ENCODE measurements around the gene TCF12.

The TCF12 gene

GRCh38 chr15:57196865-57197264 lies 278.4 kb downstream of the TCF12 start:
- TF ChIP-seq CTCF (IDR thresholded peaks at IDR 0.05) = no peak

DNA sequence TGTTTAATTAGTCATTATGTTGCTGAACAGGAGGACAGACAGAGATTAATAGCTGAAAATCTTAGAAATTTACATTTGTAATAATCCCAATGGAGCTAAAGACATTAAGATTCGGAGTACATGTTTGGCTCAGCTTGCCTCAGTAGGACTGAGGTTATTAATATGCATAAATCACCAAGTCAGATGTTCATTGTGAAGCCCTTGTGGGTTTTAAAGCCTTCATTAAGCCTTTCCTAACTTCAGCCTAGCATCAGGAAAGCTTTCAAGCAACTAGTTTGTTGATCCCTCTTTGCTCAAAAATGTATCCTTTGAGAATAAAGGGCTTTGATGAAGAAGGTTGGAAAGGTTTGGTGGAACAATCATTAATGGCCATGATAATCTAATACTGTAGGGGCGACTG lies 279.7 kb downstream of the TCF12 start:
- no peak for TF ChIP-seq CTCF (IDR thresholded peaks at IDR 0.05)

- no peak for TF ChIP-seq CTCF (IDR thresholded peaks at IDR 0.05)
Observed at GRCh38 chr15:57198654-57199291, 280.3 kb downstream of the TCF12 start.

- TF ChIP-seq CTCF (IDR thresholded peaks at IDR 0.05) = no peak
Observed at GRCh38 chr15:57201578-57201977, 283.1 kb downstream of the TCF12 start.

GRCh38 chr15:57203906-57204305 lies 285.5 kb downstream of the TCF12 start:
- no peak for TF ChIP-seq CTCF (IDR thresholded peaks at IDR 0.05)

GRCh38 chr15:57205027-57205855 lies 286.8 kb downstream of the TCF12 start:
- TF ChIP-seq CTCF (IDR thresholded peaks at IDR 0.05) = no peak

- TF ChIP-seq CTCF (IDR thresholded peaks at IDR 0.05) = no peak
Observed at GRCh38 chr15:57205996-57206395, 287.6 kb downstream of the TCF12 start.

Measured in LNCAP (cell line).